ENCODE measurements around the gene ASPHD2. TPM values are rescaled to one million over a fixed set of nuclear protein-coding genes. Genes with fewer than 3 reads are reported as not detected.
"Not testable (repeated sequence)": the region's sequence is repeated elsewhere in the genome, so short reads cannot be mapped to it uniquely, and the experiment has no call there.

Gene ASPHD2
- total RNA-seq, 1 donor from 2014 or later = 23.5 TPM

DNA sequence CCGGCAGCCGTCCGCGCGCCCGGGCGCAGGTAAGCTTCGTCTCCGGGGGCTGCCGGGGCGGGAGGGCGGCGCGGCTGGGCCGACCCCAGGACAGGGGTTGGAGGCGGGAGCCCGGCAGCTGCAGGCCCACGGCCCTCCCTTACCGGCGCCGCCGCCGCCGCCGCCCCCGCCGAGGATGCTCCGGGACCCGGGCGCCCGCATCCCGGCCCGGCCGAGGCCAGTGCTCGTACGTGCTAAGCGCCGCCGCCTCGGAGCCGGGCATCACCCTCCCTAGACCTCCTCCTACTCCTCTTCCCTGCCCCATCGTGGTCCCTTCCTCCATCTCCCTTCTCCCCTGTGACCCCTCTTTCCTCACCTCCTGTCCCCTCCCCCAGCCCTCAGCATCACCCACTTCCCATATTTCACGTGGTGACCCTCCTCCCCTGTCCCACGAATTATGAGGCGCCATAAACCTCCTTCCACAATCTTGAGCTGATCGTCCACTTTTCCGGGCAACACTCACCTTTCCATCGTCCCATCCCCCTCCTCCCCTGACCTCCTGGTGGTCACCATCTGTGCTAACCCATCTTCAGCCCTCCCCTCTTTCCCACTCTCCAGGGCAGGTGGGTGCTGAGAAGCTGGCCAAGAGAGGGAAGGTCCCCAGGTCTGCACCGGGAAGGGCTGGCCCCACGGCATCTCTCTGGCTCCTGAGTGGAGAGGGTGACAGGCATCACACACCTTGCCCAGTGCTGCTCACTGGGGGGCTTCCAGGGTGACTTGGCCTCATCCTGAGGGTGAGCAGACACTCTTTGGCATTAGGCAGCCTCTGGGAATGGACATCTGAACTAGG is 612 bp downstream of the ASPHD2 start:
- H3K36me3 Mint-ChIP-seq (ENCODE audit: low read depth) = peaks cover 20% of the 10 kb centered on the region
- H3K27me3 Mint-ChIP-seq (ENCODE audit: insufficient read depth) = peaks cover 16% of the 10 kb centered on the region
- peak overlapping the region; percentile 91 for H3K4me3 Mint-ChIP-seq
- peaks cover 58% of the 10 kb centered on the region for H3K4me1 Mint-ChIP-seq (ENCODE audit: low read depth)
- H3K9me3 Mint-ChIP-seq = no peaks in the 10 kb centered on the region
- no peak for DNase-seq (ENCODE audit: low spot score)
- peak overlapping the region; percentile 83 for H3K27ac Mint-ChIP-seq
- intact Hi-C loops (cut with micrococcal nuclease) = loop anchor here (2.0 to 5.0 kb wide), 3 partner anchors 31 to 1488 kb away; partner anchors contain the start of gene PITPNB

DNA sequence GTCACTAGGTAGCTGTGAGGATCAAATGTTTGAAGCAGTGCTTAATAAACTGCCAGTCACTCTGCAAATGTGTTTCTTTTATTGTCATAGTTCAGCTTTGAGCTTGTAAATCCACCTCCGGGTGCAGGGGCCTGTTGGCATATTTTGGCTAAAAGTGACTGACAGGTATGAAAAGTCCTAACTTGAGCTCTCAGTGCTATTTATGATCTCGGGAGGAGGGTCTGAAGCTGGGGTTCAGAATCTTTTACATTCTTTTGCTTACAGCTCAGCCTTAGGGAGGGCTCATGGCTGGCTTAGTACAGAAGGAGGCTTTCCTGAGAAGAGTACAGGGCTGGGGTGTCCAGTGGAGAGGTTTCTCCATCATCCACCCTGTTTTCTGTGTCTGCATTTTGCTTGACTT is 1.5 kb downstream of the ASPHD2 start:
- H3K4me1 Mint-ChIP-seq (ENCODE audit: low read depth) = peaks cover 67% of the 10 kb centered on the region
- DNase-seq (ENCODE audit: low spot score) = no peak
- intact Hi-C loops (cut with micrococcal nuclease) = loop anchor here (2.0 to 5.0 kb wide), 2 partner anchors 30 to 1487 kb away; partner anchors contain the start of gene PITPNB
- peaks cover 12% of the 10 kb centered on the region for H3K27me3 Mint-ChIP-seq (ENCODE audit: insufficient read depth)
- H3K36me3 Mint-ChIP-seq (ENCODE audit: low read depth) = peaks cover 28% of the 10 kb centered on the region
- H3K9me3 Mint-ChIP-seq = no peaks in the 10 kb centered on the region
- peak overlapping the region; percentile 83 for H3K27ac Mint-ChIP-seq
- H3K4me3 Mint-ChIP-seq = peak overlapping the region; percentile 91

GRCh38 chr22:26431261-26431995 is 2.4 kb downstream of the ASPHD2 start:
- no peak for DNase-seq (ENCODE audit: low spot score)
- Mint-ChIP-seq H3K4me3 (peak overlapping the region; percentile 91), H3K27ac (peak overlapping the region; percentile 83), H3K4me1 (ENCODE audit: low read depth) (peaks cover 75% of the 10 kb centered on the region), H3K9me3 (no peaks in the 10 kb centered on the region), H3K36me3 (ENCODE audit: low read depth) (peaks cover 35% of the 10 kb centered on the region), H3K27me3 (ENCODE audit: insufficient read depth) (peaks cover 7% of the 10 kb centered on the region)
- intact Hi-C loops (cut with micrococcal nuclease) = loop anchor here (1.0 to 5.0 kb wide), 8 partner anchors 29 to 1486 kb away; partner anchors contain the start of genes HPS4, PITPNB, SRRD and TPST2

- Mint-ChIP-seq H3K27me3 (ENCODE audit: insufficient read depth) (peaks cover 4% of the 10 kb centered on the region), H3K36me3 (ENCODE audit: low read depth) (peaks cover 41% of the 10 kb centered on the region), H3K9me3 (no peaks in the 10 kb centered on the region), H3K4me1 (ENCODE audit: low read depth) (peaks cover 82% of the 10 kb centered on the region), H3K27ac (no peak overlapping the region), H3K4me3 (peak overlapping the region; percentile 15)
- intact Hi-C loops (cut with micrococcal nuclease) = loop anchor here (5.0 kb wide), 1 partner anchor 1485 kb away; the partner anchor contains the start of gene PITPNB
- DNase-seq (ENCODE audit: low spot score) = no peak
Observed at GRCh38 chr22:26432619-26433311, 3.7 kb downstream of the ASPHD2 start.

DNA sequence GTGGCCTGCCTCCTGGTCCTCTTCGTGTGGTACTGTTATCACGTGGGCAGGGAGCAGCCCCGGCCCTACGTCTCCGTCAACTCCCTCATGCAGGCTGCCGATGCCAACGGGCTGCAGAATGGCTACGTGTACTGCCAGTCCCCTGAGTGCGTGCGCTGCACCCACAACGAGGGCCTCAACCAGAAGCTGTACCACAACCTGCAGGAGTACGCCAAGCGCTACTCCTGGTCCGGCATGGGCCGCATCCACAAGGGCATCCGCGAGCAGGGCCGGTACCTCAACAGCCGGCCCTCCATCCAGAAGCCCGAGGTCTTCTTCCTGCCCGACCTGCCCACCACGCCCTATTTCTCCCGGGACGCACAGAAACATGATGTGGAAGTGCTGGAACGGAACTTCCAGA is 4.7 kb downstream of the ASPHD2 start:
- Mint-ChIP-seq H3K9me3 (no peaks in the 10 kb centered on the region), H3K36me3 (ENCODE audit: low read depth) (peaks cover 43% of the 10 kb centered on the region), H3K27ac (no peak overlapping the region), H3K4me1 (ENCODE audit: low read depth) (peaks cover 75% of the 10 kb centered on the region), H3K27me3 (ENCODE audit: insufficient read depth) (peaks cover 2% of the 10 kb centered on the region), H3K4me3 (no peak overlapping the region)
- intact Hi-C loops (cut with micrococcal nuclease) = loop anchor here (5.0 kb wide), 1 partner anchor 1483 kb away; the partner anchor contains the start of gene PITPNB
- DNase-seq (ENCODE audit: low spot score) = no peak

GRCh38 chr22:26435327-26436093 is 6.5 kb downstream of the ASPHD2 start:
- no peaks in the 10 kb centered on the region for H3K27me3 Mint-ChIP-seq (ENCODE audit: insufficient read depth)
- intact Hi-C loops (cut with micrococcal nuclease) = no loop called here
- peak overlapping the region; percentile 45 for H3K27ac Mint-ChIP-seq
- no peaks in the 10 kb centered on the region for H3K9me3 Mint-ChIP-seq
- H3K36me3 Mint-ChIP-seq (ENCODE audit: low read depth) = peaks cover 39% of the 10 kb centered on the region
- no peak for DNase-seq (ENCODE audit: low spot score)
- peaks cover 65% of the 10 kb centered on the region for H3K4me1 Mint-ChIP-seq (ENCODE audit: low read depth)
- H3K4me3 Mint-ChIP-seq = peak overlapping the region; percentile 57

- DNase-seq (ENCODE audit: low spot score) = no peak
- Mint-ChIP-seq H3K27me3 (ENCODE audit: insufficient read depth) (no peaks in the 10 kb centered on the region), H3K9me3 (no peaks in the 10 kb centered on the region), H3K4me3 (no peak overlapping the region), H3K27ac (peak overlapping the region; percentile 59), H3K4me1 (ENCODE audit: low read depth) (peaks cover 56% of the 10 kb centered on the region), H3K36me3 (ENCODE audit: low read depth) (peaks cover 42% of the 10 kb centered on the region)
- intact Hi-C loops (cut with micrococcal nuclease) = no loop called here
Observed at GRCh38 chr22:26436903-26437515, 7.9 kb downstream of the ASPHD2 start.

DNA sequence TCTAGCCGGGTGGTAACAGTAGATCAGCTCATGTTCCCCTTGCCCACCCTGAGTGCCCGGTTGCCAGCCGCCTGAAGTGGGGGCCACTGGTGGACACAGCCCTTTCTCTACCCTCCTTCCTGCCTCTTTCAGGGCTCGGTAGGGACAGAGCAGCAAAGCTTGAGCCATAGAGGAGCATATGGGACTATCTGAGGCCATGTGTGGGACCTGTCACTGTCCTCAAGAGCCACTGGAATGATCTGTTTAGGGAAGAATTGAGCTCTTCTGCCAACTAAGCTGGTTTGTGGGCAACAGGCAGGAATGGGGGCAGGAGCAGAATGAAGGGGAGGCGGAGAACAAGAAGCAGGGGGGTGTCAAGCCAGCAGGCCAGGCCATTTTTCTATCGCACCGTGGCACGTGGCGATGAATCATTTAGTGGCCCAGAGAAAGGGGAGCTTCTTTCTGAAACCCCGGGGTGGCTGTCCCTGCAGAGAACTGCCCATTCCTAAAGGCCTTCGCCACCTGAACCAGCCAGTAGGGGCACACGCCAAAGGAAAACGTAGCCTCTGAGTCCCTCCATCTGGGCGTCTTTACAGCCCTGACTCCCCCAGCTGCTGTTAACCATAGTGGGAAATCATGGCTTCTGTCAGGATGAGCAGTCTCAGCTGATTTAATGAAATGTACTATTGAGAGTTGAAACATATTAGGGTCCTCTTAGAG is 8.8 kb downstream of the ASPHD2 start:
- Mint-ChIP-seq H3K27ac (peak overlapping the region; percentile 35), H3K4me3 (no peak overlapping the region), H3K36me3 (ENCODE audit: low read depth) (peaks cover 44% of the 10 kb centered on the region), H3K27me3 (ENCODE audit: insufficient read depth) (no peaks in the 10 kb centered on the region), H3K9me3 (no peaks in the 10 kb centered on the region), H3K4me1 (ENCODE audit: low read depth) (peaks cover 48% of the 10 kb centered on the region)
- intact Hi-C loops (cut with micrococcal nuclease) = no loop called here
- DNase-seq (ENCODE audit: low spot score) = no peak

GRCh38 chr22:26438776-26439175 is 9.7 kb downstream of the ASPHD2 start:
- peaks cover 43% of the 10 kb centered on the region for H3K36me3 Mint-ChIP-seq (ENCODE audit: low read depth)
- H3K27me3 Mint-ChIP-seq (ENCODE audit: insufficient read depth); H3K4me3 Mint-ChIP-seq; intact Hi-C loops (cut with micrococcal nuclease); H3K9me3 Mint-ChIP-seq; DNase-seq (ENCODE audit: low spot score); H3K27ac Mint-ChIP-seq: not testable (repeated sequence)
- peaks cover 45% of the 10 kb centered on the region for H3K4me1 Mint-ChIP-seq (ENCODE audit: low read depth)

DNA sequence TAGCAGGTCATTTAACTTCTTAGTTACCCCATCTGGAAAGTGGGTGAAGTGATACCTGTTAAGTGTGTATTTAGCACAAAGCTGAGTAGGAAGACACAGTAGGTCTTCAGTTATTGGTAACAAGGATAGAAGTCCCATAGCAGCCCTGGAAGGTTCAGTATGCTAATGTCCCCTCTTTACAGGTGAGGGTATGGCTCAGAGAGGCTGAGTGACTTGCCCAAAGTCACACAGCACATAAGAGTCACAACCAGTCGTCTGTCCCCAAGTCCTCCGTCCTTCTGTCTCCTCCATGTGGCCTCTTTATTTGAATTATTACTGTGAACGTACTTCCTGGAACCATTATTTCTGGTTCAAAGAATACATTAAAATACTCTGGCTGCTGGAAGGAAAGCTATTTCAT is 10.5 kb downstream of the ASPHD2 start:
- no peaks in the 10 kb centered on the region for H3K9me3 Mint-ChIP-seq
- H3K27ac Mint-ChIP-seq = no peak overlapping the region
- peaks cover 41% of the 10 kb centered on the region for H3K36me3 Mint-ChIP-seq (ENCODE audit: low read depth)
- peaks cover 42% of the 10 kb centered on the region for H3K4me1 Mint-ChIP-seq (ENCODE audit: low read depth)
- intact Hi-C loops (cut with micrococcal nuclease) = no loop called here
- DNase-seq (ENCODE audit: low spot score) = no peak
- no peak overlapping the region for H3K4me3 Mint-ChIP-seq
- no peaks in the 10 kb centered on the region for H3K27me3 Mint-ChIP-seq (ENCODE audit: insufficient read depth)

DNA sequence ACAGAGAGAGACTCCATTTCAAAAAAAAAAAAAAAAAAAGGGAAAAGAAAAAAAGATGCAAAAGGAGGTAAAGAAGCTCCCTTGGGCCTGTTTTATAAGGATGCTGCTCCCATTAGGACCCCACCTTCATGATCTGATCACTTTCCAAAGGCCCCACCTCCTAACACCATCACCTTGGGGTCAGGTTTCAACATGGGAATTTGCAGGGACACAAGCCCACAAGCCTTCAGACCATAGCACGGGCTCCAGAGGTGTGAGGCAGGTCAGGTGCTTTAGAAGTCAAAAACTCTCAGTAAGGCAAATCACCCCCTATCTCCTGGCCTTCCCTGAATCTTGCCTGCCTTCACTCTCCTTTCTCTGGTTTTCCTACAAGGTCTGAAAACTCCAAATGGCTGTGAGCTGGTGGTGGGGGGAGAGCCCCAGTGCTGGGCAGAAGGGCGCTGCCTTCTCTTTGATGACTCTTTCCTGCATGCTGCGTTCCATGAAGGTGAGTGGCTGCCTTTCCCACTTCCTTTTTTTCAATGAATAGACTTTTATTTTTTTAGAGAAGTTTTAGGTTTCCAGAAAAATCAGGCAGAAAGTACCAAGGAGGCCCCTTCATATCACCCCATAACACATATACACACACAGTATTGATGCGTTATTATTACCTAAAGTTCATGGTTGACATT is 13.2 kb downstream of the ASPHD2 start:
- no peaks in the 10 kb centered on the region for H3K9me3 Mint-ChIP-seq
- no peaks in the 10 kb centered on the region for H3K27me3 Mint-ChIP-seq (ENCODE audit: insufficient read depth)
- no peak for DNase-seq (ENCODE audit: low spot score)
- peaks cover 15% of the 10 kb centered on the region for H3K4me1 Mint-ChIP-seq (ENCODE audit: low read depth)
- H3K27ac Mint-ChIP-seq = no peak overlapping the region
- intact Hi-C loops (cut with micrococcal nuclease) = no loop called here
- H3K36me3 Mint-ChIP-seq (ENCODE audit: low read depth) = peaks cover 22% of the 10 kb centered on the region
- no peak overlapping the region for H3K4me3 Mint-ChIP-seq
